ENCODE measurements around the gene MC1R.

Gene MC1R

DNA sequence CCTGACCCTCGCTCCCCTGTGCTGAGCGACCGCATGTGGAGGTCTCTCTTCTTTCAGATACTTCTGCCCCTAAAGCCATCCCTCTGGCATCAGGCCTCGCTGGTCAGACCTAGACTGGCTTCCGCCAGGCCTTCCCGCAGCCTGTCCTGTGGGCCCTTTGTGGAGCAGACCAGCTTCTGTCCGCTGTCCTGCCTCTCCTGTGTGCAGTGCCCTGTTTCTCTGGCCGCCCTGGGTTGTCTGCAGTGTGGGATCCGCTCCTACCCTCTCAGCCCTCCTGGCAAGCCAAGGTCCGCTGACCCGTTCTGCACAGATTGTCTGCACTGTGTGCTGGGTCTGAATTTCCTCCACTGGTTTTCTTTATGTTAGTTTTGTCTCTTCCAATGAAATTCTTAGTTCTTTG lies 21.5 kb upstream of the MC1R start:
- DNase-seq: no peak

- no peak for DNase-seq
Observed at GRCh38 chr16:89898201-89898967, 20.3 kb upstream of the MC1R start.

GRCh38 chr16:89899879-89900481 lies 18.7 kb upstream of the MC1R start:
- DNase-seq: no peak

- DNase-seq: no peak
Observed at GRCh38 chr16:89900885-89901284, 17.8 kb upstream of the MC1R start.

DNA sequence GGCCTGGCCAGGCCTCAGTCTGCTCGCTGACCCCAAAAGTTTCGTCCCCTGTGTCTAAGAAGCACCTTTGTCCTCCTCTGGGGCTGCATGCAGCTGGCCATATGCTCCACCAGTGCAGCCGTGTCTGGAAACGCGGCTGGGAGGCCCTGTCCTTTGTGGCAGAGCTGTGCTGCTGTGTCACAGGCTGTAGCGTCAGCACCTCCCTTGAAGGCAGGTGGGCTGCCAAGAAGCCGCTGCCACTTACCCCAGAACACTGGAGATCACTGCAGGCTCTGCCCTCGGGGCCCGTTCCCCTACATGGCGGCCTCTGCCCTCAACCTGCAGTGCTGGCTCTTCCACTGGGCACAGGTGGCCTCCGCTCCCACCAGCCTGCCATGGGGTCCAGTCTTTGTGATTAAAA lies 15.7 kb upstream of the MC1R start:
- DNase-seq: no peak

- no peak for DNase-seq
Observed at GRCh38 chr16:89903908-89904515, 14.7 kb upstream of the MC1R start.

DNA sequence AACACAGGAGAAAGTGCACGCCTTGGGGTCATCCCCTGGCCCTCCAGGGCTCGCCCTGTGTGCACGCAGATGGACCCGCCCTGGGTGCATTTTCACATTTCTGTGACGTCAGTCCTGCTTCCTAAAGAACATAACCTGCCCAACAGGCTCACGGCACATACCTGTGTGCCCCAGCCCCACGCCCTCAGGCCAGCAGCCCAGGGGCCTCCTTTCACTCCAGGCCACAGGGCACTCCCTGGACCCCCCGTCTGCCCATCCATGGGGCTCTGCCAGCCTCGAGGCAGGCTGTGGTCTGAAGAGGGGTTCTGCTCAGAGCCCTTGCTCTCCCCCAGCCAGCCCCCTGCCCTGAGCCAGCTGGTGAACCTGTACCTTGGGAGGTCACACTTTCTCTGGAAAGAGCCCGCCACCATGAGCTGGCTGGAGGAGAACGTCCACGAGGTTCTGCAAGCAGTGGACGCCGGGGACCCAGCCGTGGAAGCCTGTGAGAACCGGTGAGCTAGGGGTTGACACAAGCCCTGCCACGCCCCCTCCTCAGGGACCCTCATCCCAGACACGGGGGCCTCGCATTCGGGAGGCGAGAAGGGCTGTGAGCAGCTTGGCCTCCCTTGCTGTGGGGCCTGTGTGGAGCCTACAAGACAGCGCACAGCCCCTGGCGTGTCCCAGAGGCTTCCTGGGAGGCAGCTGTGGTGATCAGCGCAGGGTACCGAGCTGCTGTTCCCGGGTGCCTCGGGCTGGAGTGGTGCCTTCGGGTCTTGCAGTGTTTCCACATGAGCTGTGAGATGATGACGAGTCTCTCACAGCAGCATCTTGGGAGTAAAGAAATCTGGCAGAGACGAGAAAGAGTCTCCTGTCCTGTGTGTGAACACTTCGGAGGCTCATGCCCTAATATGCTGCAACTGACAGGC lies 13.8 kb upstream of the MC1R start:
- DNase-seq: no peak

GRCh38 chr16:89905511-89906139 lies 13.0 kb upstream of the MC1R start:
- DNase-seq: no peak

- DNase-seq: no peak
Observed at GRCh38 chr16:89906140-89907025, 12.3 kb upstream of the MC1R start.

DNA sequence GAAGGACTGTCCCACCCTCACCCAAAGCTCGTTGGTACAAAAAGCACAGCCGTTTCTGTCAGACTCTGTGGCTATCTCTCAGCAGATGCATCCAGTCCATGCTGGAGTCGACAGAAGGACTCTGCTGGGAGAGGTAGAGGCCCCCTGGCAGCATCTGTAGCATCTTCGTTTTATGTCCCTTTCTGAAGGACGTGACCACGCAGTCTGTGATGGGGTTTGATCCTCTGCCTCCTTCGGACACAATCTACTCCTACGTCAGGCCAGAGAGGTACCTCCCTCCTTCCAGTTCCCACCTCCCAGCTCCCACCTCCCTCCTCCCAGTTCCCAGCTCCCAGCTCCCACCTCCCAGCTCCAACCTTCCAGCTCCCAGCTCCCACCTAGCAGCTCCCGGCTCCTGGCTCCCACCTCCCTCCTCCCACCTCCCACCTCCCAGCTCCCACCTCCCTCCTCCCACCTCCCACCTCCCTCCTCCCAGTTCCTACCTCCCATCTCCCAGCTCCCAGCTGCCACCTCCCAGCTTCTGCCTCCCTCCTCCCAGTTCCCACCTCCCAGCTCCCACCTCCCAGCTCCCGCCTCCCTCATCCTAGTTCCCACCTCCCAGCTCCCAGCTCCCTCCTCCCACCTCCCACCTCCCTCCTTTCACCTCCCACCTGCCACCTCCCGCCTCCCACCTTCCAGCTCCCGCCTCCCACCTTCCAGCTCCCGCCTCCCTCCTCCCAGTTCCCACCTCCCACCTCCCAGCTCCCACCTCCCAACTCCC lies 11.4 kb upstream of the MC1R start:
- no peak for DNase-seq

- DNase-seq: no peak
Observed at GRCh38 chr16:89908236-89908635, 10.4 kb upstream of the MC1R start.

- peak; percentile 71 for DNase-seq
Observed at GRCh38 chr16:89909777-89910716, 8.6 kb upstream of the MC1R start.

DNA sequence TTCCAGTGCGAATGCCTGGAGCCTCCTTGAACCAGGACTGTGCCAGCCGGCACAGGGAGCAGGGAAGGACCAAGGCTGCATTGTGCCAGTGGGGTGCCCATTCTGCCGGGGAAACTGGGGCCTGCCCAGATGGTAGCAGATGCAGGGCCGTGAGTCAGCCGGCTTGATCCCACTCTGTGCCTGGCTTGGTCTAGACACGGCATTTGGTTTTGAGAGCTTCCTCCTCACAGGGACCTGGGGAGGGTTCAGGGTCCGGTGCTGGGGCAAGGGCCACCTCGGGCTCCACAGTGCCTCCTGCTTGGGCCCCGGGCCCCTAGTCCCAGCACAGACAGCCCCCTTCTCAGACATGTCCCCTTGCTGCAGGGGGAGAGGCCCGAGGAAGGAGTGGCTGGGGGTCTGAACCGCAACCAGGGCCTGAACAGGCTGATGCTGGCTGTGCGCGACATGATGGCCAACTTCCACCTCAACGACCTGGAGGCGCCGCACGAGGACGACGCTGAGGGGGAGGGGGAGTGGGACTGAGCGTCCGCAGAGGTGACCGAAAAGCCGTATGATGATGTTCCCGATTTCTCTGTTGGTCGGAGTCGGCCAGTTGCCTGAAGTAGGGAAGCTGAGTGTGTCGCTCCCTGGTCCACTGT lies 7.8 kb upstream of the MC1R start:
- no peak for DNase-seq

- DNase-seq: no peak
Observed at GRCh38 chr16:89911375-89911774, 7.3 kb upstream of the MC1R start.

- DNase-seq: no peak
Observed at GRCh38 chr16:89912143-89912542, 6.5 kb upstream of the MC1R start.

DNA sequence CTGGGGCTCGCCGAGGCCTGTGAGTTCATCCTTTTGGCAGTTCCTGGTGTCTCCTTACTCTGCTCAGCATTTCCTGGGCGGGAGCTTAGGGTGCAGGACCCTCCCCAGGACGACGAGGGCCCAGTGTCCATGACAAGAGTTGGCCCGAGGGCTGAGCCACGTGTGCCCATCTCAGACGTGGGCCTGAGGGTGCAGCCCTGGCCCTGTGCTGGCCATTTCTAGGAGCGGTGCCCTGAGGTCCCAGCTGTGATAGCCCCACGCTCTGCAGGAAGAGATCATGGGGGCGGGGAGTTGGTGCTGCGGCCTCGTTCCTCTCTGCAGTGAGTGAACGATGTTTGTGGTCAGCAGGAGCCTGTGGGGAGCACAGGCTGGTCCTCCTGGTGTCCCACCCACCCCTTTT lies 6.0 kb upstream of the MC1R start:
- DNase-seq: no peak

GRCh38 chr16:89913408-89914387 lies 5.0 kb upstream of the MC1R start:
- DNase-seq: no peak

Data from activated CD4-positive, alpha-beta T cell treated with anti-CD3 and anti-CD28 coated beads, Interleukin-2, amount 50 U/mL, for 1 hour (primary cell).